Measurements from ENCODE around the gene HSPB2.
"Not testable (repeated sequence)": the region's sequence is repeated elsewhere in the genome, so short reads cannot be mapped to it uniquely, and the experiment has no call there.

HSPB2 gene

GRCh38 chr11:111911563-111912401 is 752 bp upstream of the HSPB2 start, which contains the start of gene CRYAB:
Gene CRYAB, minus strand, starts transcription at chr11:111911770. Its CDS starts 46 bp downstream, at chr11:111911724.
- H3K4me3 ChIP-seq (ENCODE audit: low read depth, low read length): peak within 1 kb of the TSS; percentile 10

GRCh38 chr11:111913031-111913861 is 712 bp downstream of the HSPB2 start:
- peak overlapping the region; percentile 14 for H3K4me3 ChIP-seq (ENCODE audit: low read depth, low read length)
- DNase-seq (ENCODE audit: low read depth): no peak

More at GRCh38 chr11:111911563-111912401, 752 bp upstream of the HSPB2 start, which contains the start of gene CRYAB:
- peak; percentile 85 for DNase-seq (ENCODE audit: low read depth)

GRCh38 chr11:111913997-111914396 is 1.5 kb downstream of the HSPB2 start:
- H3K4me3 ChIP-seq (ENCODE audit: low read depth, low read length): no peak overlapping the region

GRCh38 chr11:111916768-111917167 is 4.2 kb downstream of the HSPB2 start:
- DNase-seq (ENCODE audit: low read depth): no peak
- no peak overlapping the region for H3K4me3 ChIP-seq (ENCODE audit: low read depth, low read length)

More at GRCh38 chr11:111913997-111914396, 1.5 kb downstream of the HSPB2 start:
- no peak for DNase-seq (ENCODE audit: low read depth)

DNA sequence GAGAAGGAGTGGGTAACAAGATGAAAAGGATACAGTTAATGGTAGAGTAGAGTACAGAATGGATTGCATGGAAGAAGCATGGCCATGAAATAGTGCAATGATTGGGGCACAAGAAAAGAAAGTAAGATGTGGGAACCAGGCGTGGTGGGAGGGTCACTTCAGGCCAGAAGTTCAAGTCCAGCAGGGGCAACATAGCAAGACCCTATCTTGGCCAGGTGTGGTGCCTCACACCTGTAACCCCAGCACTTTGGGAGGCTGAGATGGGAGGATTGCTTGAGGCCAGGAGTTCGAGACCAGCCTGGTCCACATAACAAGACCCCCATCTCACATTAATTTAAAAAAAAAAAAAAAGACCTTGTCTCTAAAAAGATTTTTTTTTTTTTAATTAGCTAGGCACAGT is 4.8 kb downstream of the HSPB2 start:
- H3K4me3 ChIP-seq (ENCODE audit: low read depth, low read length): no peak overlapping the region
- DNase-seq (ENCODE audit: low read depth): no peak

DNA sequence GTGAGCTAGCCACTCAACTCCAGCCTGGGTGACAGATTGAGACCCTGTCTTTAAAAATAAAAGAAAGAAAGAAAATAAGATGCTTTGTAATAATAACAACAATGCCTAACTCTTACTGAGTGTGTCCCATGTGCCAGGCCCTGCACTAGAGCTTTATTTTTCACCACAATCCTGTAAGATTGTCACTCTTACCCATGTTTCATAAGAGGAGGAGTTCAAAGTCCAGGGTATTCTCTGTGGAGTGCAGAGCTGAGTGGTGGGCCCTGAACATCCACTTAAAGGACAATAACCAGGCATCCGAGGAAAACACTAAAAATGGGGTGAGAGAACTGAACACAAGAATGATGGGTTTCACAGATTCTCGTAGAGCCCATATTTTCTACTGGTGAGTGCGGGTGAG is 5.3 kb downstream of the HSPB2 start:
- DNase-seq (ENCODE audit: low read depth): no peak
- H3K4me3 ChIP-seq (ENCODE audit: low read depth, low read length): no peak overlapping the region

GRCh38 chr11:111918390-111919256 is 6.1 kb downstream of the HSPB2 start, which contains the start of gene C11orf52:
Gene C11orf52, plus strand, starts transcription at chr11:111918913. Its CDS starts 60 bp downstream, at chr11:111918973.
- H3K4me3 ChIP-seq (ENCODE audit: low read depth, low read length): no peak within 1 kb of the TSS
- no peak for DNase-seq (ENCODE audit: low read depth)

DNA sequence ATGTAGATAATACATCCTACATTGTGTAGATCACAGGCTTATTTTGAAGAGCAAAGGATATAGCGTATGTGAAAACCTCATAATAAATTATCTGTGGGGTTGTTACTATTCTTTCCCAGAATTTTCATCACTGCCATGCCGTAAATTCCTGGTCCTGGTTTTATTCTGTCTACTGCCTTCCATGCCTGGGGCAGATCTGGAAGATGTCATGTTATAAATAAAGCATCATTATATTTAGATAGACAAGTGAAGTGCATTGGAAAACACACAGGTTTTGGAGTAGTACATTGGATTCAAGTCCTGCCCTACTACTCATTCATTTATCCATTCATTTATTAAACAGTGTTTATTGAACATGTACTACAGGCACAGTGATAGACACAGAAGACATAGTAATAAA is 8.4 kb downstream of the HSPB2 start:
- DNase-seq (ENCODE audit: low read depth): no peak
- H3K4me3 ChIP-seq (ENCODE audit: low read depth, low read length): no peak overlapping the region

GRCh38 chr11:111921541-111922230 is 9.2 kb downstream of the HSPB2 start:
- no peak for DNase-seq (ENCODE audit: low read depth)
- no peak overlapping the region for H3K4me3 ChIP-seq (ENCODE audit: low read depth, low read length)

DNA sequence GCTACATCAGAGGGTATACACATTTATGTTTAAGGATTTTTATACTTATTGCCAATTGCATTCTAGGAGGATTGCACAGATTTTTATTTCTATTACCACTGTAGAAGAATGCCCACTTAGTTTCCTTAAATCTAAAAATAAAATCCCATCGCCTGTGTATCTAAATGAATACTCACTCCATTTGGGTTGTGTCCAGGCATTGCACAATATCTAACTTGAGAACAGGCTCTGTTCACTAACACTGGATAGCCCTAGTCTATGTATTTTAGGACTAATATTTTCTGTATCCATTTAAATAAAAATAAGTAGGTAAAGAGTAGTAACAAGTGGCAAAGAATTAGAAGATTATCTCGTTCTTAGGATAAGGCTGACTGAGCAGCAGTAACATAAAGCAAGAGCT is 10.3 kb downstream of the HSPB2 start:
- DNase-seq (ENCODE audit: low read depth): no peak
- H3K4me3 ChIP-seq (ENCODE audit: low read depth, low read length): no peak overlapping the region

DNA sequence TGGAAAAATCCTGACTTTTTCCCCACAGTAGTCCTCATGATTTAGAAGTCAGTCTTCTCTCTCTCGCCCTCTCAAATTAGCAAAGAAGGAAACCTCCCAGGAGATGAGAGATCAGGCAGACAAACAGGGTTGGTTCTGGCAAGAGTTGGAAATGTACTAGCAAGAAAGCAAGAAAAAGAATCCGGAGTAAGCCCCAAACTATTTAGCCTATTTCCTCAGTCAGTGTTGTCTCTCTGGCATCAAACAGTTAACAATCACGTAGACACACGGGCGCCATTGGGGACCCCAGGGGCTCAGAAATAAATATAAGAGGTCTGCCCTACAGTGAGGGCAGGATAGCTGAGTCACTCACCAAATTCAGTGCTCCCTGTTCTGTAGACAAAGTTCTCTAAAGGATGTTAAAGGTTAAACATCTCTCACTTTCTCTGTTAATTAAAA is 10.8 kb downstream of the HSPB2 start:
- no peak overlapping the region for H3K4me3 ChIP-seq (ENCODE audit: low read depth, low read length)
- no peak for DNase-seq (ENCODE audit: low read depth)

DNA sequence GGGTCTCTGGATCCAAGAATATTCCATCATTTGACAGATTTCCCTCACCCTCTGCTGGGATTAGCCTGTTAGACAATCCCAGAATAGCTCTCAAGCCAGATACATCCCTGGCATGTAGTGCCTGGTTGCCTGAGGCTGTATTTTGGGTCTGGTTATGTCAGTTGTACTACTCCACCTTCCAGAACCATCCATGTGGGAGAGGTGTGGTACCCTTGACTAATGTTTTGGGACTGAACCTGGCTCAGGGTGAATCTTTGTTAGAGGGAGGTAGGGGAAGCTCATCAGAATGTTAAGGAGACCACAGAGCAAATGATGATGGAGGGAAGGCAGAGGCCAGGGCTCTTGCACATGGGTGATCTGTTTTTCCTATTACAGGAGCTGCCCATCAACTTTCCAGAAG is 11.4 kb downstream of the HSPB2 start:
- no peak for DNase-seq (ENCODE audit: low read depth)
- H3K4me3 ChIP-seq (ENCODE audit: low read depth, low read length): no peak overlapping the region

DNA sequence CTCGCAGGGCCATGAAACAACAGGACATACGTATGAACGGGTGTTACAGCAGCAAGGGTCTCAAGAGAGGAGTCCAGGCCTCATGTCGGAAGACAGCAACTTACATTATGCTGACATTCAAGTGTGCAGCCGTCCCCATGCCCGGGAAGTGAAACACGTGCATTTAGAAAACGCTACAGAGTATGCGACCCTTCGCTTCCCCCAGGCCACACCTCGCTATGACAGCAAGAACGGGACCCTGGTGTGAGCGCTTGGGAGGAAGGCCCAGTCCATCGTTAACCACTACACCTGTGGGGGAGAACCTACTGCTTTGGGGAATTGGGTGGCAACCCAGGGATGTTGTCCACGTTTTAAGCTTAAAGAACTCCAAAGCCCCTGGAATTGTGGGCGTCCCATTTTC is 13.4 kb downstream of the HSPB2 start:
- DNase-seq (ENCODE audit: low read depth): no peak

GRCh38 chr11:111926505-111927391 is 14.2 kb downstream of the HSPB2 start:
- peak; percentile 91 for DNase-seq (ENCODE audit: low read depth)
- peak overlapping the region; percentile 38 for H3K4me3 ChIP-seq (ENCODE audit: low read depth, low read length)

More for the DNA sequence above, 13.4 kb downstream of the HSPB2 start:
- no peak overlapping the region for H3K4me3 ChIP-seq (ENCODE audit: low read depth, low read length)

GRCh38 chr11:111930472-111930871 is 17.9 kb downstream of the HSPB2 start:
- DNase-seq (ENCODE audit: low read depth): no peak
- H3K4me3 ChIP-seq (ENCODE audit: low read depth, low read length): no peak overlapping the region

DNA sequence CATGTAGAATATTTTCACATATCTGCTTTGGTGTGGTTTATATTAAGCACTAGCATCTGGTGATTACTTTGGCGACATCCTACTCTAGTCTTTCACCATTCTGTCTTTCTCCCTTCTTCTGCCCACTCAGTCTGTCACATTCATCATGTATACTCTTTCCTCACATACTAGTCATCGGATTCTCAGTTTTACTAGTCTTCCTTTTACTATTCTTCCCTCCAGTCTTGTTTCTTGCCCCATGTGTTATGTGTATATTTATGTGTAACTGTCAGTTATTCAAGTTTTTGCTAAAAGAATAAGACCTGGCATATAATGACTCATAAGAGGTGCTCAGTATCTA is 20.0 kb downstream of the HSPB2 start:
- DNase-seq (ENCODE audit: low read depth): no peak
- H3K4me3 ChIP-seq (ENCODE audit: low read depth, low read length): no peak overlapping the region

GRCh38 chr11:111933176-111933575 is 20.6 kb downstream of the HSPB2 start:
- H3K4me3 ChIP-seq (ENCODE audit: low read depth, low read length); DNase-seq (ENCODE audit: low read depth): not testable (repeated sequence)

DNA sequence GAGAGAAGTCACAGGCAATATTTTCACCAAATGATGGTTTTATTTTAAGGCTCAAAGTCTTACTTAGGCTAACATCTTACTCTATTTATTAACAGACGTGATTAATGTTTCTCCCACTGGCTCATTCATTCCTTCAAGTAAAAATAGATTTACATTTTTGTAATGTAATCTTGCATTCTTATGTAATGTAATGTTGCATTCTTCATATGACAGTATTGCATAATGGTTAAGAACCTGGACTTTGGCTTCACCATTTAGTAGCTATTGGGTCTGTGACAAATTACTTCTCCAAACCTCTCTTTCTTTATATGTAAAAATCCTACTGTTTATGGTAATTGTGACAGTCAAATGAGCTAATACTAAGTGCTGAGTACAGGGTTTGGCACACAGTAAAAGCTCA is 21.3 kb downstream of the HSPB2 start:
- H3K4me3 ChIP-seq (ENCODE audit: low read depth, low read length): no peak overlapping the region
- DNase-seq (ENCODE audit: low read depth): no peak
